GM19438 (cell line): ENCODE measurements around the gene ZFAND3.
"Not testable (repeated sequence)": the region's sequence is repeated elsewhere in the genome, so short reads cannot be mapped to it uniquely, and the experiment has no call there.

Source experiments
- ATAC-seq: cut with Tn5 transposase; IDR thresholded peaks from one replicate; pipeline ENCODE4 v1.9.1; 2021; ENCODE audit warnings: low read depth; ENCODE audit not compliant: unreplicated experiment

ZFAND3 gene

GRCh38 chr6:37962481-37963080, 143.1 kb downstream of the ZFAND3 start:
- not testable (repeated sequence) for ATAC-seq

GRCh38 chr6:37965964-37966676, 146.6 kb downstream of the ZFAND3 start:
- no peak for ATAC-seq

DNA sequence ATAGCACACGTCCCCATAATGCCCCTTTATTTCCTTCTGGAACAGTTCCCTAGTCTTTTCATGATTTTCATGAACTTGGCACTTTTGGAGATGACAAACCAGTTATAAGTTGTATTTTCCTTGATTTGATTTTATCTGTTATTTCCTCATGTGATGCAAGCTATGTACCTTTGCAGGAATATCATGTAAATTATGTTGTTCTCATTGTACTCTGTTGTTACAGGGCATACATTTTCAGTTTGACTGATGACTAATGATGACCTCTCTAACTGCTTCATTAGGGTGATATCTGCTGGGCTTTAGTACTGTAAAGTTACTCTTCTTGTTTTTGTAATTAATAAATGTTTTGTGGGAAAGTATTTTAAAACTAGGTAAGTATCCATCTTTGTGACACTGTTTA, 147.3 kb downstream of the ZFAND3 start:
- no peak for ATAC-seq

- ATAC-seq, result no peak
Measured at GRCh38 chr6:37967651-37968050, 148.1 kb downstream of the ZFAND3 start.

- no peak for ATAC-seq
Measured at GRCh38 chr6:37971266-37971665, 151.7 kb downstream of the ZFAND3 start.

GRCh38 chr6:37971711-37972390, 152.3 kb downstream of the ZFAND3 start:
- no peak for ATAC-seq

GRCh38 chr6:37972994-37973757, 153.6 kb downstream of the ZFAND3 start:
- no peak for ATAC-seq

- ATAC-seq, result no peak
Measured at GRCh38 chr6:37974381-37974780, 154.9 kb downstream of the ZFAND3 start.

- no peak for ATAC-seq
Measured at GRCh38 chr6:37974943-37975342, 155.4 kb downstream of the ZFAND3 start.

- no peak for ATAC-seq
Measured at GRCh38 chr6:37977715-37978114, 158.2 kb downstream of the ZFAND3 start.

GRCh38 chr6:37979392-37980221, 160.1 kb downstream of the ZFAND3 start:
- no peak for ATAC-seq

DNA sequence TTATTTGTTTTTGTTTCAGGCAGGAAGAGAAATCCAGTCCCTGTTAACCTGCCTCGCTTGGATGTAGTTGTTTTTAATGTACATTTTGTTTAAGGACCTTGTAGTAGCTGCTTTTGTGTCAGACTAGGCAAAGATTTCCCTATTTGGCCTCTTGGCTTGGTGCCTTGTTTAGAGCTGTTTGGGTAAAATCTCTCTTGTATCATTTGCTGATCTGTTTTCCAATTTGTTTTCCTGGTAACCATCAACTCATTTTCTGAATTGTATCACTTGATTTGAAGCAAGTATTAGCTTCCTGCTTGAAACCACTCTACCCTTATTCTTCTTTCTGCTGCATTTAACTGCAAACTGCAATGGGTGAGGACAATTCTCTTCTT, 160.7 kb downstream of the ZFAND3 start:
- ATAC-seq, result no peak

DNA sequence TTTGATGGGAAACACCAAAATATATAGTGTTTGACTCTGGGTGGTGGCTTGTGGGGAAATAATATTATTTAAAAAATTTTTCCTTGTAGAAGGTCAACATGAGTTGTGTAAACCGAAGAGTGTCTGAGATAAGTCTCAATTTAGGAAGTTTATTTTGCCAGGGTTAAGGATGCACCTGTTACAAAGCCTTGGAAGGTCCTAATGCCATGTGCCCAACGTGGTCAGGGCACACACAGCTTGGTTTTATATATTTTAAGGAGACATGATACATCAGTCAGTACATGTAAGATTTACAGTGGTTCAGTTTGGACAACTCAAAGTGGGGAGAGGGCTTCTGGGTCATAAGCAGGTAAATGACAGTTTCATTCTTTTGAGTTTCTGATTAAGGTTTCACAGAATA, 162.1 kb downstream of the ZFAND3 start:
- ATAC-seq, result no peak

DNA sequence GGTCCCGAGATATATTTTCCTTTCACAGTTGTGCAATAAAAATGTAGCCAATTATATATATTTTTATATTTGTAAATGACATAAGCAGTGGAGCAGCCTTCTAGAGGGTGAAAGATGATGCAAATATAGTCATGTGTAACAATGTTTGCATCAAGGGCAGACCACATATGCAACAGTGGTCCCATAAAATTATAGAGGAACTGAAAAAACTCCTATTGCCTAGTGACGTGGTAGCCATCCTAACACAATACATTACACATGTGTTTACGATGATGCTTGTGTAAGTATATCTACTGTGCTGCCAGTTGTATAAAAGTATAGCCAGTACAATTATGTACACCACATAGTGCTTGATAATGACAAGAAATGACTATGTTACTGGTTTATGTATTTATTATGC, 162.8 kb downstream of the ZFAND3 start:
- no peak for ATAC-seq

DNA sequence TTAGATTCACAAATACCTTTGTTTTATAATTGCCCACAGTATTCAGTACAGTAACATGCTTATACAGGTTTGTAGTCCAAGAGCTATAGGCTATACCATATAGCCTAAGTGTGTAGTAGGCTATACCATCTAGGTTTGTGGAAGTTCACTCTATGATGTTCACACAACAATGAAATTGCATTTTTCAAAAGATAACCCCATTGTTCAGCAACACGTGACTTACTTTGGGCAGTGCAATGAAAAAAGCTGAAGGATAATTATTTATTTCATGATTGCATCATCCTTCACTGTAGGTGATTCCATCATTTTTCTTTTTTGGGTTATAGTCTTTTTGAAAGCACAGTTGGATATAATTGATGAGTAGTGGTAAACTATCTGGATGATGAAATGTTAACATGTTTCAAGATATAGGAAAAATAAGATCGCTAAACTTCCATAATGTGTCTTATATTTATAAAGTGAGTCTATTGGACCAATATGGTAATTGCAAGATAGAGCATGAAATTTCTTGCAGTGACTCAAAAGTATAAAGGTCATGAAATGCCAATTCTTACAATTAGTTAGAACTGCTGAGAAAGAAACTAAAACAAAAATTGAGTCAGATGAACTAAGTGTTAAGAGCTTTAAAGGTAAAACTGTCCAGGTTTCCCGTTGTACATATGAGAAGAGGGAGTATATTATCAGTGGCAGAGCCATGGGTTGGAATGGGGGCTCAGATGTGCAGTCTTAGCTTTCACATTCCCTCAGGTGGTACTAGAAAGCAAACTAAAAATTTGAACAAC, 164.4 kb downstream of the ZFAND3 start:
- ATAC-seq, result no peak

DNA sequence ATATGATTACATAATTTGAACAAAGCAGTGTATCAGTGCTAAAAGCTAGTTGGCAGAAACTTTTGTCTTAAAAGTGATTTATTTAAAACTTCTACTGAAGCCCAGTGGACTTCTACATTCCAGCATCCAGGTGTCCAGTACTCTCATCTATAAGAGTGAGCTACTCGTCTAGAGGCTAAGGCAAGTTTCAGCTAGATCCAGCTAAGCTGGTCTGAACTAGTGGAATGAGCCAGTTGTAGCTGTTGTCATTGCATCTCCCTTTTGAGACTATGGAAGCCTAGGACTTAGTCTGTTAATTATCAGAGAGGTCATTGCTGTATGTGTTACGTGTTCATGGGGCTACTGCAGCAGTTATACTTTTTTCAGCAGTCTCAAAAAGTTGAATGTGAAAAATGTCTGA, 165.1 kb downstream of the ZFAND3 start:
- ATAC-seq, result no peak

DNA sequence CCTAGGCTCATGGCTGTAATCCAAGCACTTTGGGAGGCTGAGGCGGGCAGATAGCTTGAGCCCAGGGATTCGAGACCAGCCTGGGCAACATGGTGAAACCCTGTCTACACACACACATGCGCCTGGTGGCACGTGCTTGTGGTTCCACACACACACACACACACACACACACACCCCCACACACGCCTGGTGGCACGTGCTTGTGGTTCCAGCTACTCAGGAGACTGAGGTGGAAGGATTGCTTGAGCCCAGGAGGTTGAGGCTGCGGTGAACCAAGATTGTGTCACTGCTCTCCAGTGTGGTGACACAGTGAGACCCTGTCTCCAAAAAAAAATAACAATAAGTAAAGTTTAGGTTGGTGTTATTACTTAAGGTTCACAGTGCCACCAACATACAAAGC, 165.8 kb downstream of the ZFAND3 start:
- no peak for ATAC-seq

- no peak for ATAC-seq
Measured at GRCh38 chr6:37987018-37987417, 167.5 kb downstream of the ZFAND3 start.

GRCh38 chr6:37987559-37987958, 168.0 kb downstream of the ZFAND3 start:
- ATAC-seq, result no peak

GRCh38 chr6:37988127-37988526, 168.6 kb downstream of the ZFAND3 start:
- no peak for ATAC-seq
